Central memory CD8-positive, alpha-beta T cell (primary cell): ENCODE measurements around the gene ANO8.
"Not testable (repeated sequence)": the region's sequence is repeated elsewhere in the genome, so short reads cannot be mapped to it uniquely, and the experiment has no call there.

ENCODE experiments used
- ATAC-seq: fragments of 150-1000 bp; cut with Tn5 transposase; replicated peaks from 2 replicates; pipeline ENCODE4 v1.10.0; 2022; ENCODE audit warnings: mild to moderate bottlenecking, moderate FRiP score, moderate number of reproducible peaks; ENCODE audit not compliant: poor library complexity, severe bottlenecking; ENCODE audit errors: extremely low read depth
- DNase-seq, 2 donors: peaks; one replicate each; pipeline ENCODE4 v3.0.0; 2021; ENCODE audit warnings: low spot score in 2 of 2
- H3K27ac Mint-ChIP-seq: one replicate; pipeline ENCODE4 v1.8.0; 2022; ENCODE audit warnings: low read depth, mild to moderate bottlenecking, moderate library complexity, mixed read lengths
- H3K27me3 Mint-ChIP-seq: one replicate; pipeline ENCODE4 v1.8.0; 2022; ENCODE audit warnings: mixed read lengths
- H3K36me3 Mint-ChIP-seq: one replicate; pipeline ENCODE4 v1.8.0; 2022; ENCODE audit warnings: mild to moderate bottlenecking, moderate library complexity, mixed read lengths; ENCODE audit not compliant: insufficient read depth
- H3K4me1 Mint-ChIP-seq: one replicate; pipeline ENCODE4 v1.8.0; 2022; ENCODE audit warnings: mixed read lengths
- H3K4me3 Mint-ChIP-seq: one replicate; pipeline ENCODE4 v1.8.0; 2022; ENCODE audit warnings: mild to moderate bottlenecking, moderate library complexity, mixed read lengths
- H3K9me3 Mint-ChIP-seq: one replicate; pipeline ENCODE4 v1.8.0; 2022; ENCODE audit warnings: mixed read lengths

The ANO8 gene

GRCh38 chr19:17275441-17276175 lies 59.0 kb downstream of the ANO8 start:
- no peaks in the 10 kb centered on the region for H3K4me1 Mint-ChIP-seq
- no peak overlapping the region for H3K4me3 Mint-ChIP-seq
- peaks cover 44% of the 10 kb centered on the region for H3K36me3 Mint-ChIP-seq
- H3K27ac Mint-ChIP-seq = no peak overlapping the region
- DNase-seq = no peak
- no peaks in the 10 kb centered on the region for H3K9me3 Mint-ChIP-seq
- no peak for ATAC-seq
- no peaks in the 10 kb centered on the region for H3K27me3 Mint-ChIP-seq

GRCh38 chr19:17274892-17275291 lies 59.8 kb downstream of the ANO8 start:
- H3K9me3 Mint-ChIP-seq, H3K4me1 Mint-ChIP-seq, DNase-seq, H3K27me3 Mint-ChIP-seq, H3K27ac Mint-ChIP-seq, ATAC-seq, H3K4me3 Mint-ChIP-seq: not testable (repeated sequence)
- H3K36me3 Mint-ChIP-seq = peaks cover 49% of the 10 kb centered on the region
